ENCODE measurements around the gene BUD13. TPM values are rescaled to one million over a fixed set of nuclear protein-coding genes. Genes with fewer than 3 reads are reported as not detected.
A peak's percentile ranks its signal among the peaks of the same experiment; 100 is the strongest.

Gene BUD13
- total RNA-seq, 6 experiments from 2014 or later: 9.1 to 14.3 (median 13.2) TPM

- DNase-seq: peak; percentile 59
- Mint-ChIP-seq H3K9me3 (no peaks in the 10 kb centered on the region), H3K4me3 (peak within 1 kb of the TSS; percentile 91), H3K36me3 (ENCODE audit: low read depth) (peaks cover 27% of the 10 kb centered on the region), H3K27me3 (ENCODE audit: insufficient read depth) (peaks cover 1% of the 10 kb centered on the region; the same call in 1 of the 2 replicates), H3K27ac (peak within 1 kb of the TSS; percentile 98), H3K4me1 (ENCODE audit: low read depth) (peaks cover 53% of the 10 kb centered on the region)
- peak; percentile 21; the same call in 1 of the 2 replicates for TF ChIP-seq CTCF (IDR thresholded peaks at IDR 0.05)
Observed at GRCh38 chr11:116787786-116788486, 15.1 kb upstream of the BUD13 start, which contains the start of gene ZPR1. Gene ZPR1 (minus strand): TSS chr11:116788023. CDS start chr11:116787990, 33 bp downstream.

- Mint-ChIP-seq H3K36me3 (ENCODE audit: low read depth) (peaks cover 32% of the 10 kb centered on the region), H3K9me3 (no peaks in the 10 kb centered on the region), H3K4me3 (peak overlapping the region; percentile 91), H3K27ac (peak overlapping the region; percentile 63), H3K4me1 (ENCODE audit: low read depth) (peaks cover 53% of the 10 kb centered on the region), H3K27me3 (ENCODE audit: insufficient read depth) (peaks cover 1% of the 10 kb centered on the region; the same call in 1 of the 2 replicates)
- TF ChIP-seq CTCF (IDR thresholded peaks at IDR 0.05): no peak
- no peak for DNase-seq
Observed at GRCh38 chr11:116787436-116787785, 14.6 kb upstream of the BUD13 start.

GRCh38 chr11:116786966-116787365 lies 14.2 kb upstream of the BUD13 start:
- peak overlapping the region; percentile 91 for H3K4me3 Mint-ChIP-seq
- H3K27me3 Mint-ChIP-seq (ENCODE audit: insufficient read depth): peaks cover 1% of the 10 kb centered on the region; the same call in 1 of the 2 replicates
- TF ChIP-seq CTCF (IDR thresholded peaks at IDR 0.05): no peak
- H3K9me3 Mint-ChIP-seq: no peaks in the 10 kb centered on the region
- H3K27ac Mint-ChIP-seq: peak overlapping the region; percentile 63
- no peak for DNase-seq
- H3K4me1 Mint-ChIP-seq (ENCODE audit: low read depth): peaks cover 57% of the 10 kb centered on the region
- H3K36me3 Mint-ChIP-seq (ENCODE audit: low read depth): peaks cover 36% of the 10 kb centered on the region

- Mint-ChIP-seq H3K4me3 (peak overlapping the region; percentile 91; the same call in 1 of the 2 replicates), H3K27ac (no peak overlapping the region), H3K4me1 (ENCODE audit: low read depth) (peaks cover 57% of the 10 kb centered on the region), H3K36me3 (ENCODE audit: low read depth) (peaks cover 40% of the 10 kb centered on the region), H3K27me3 (ENCODE audit: insufficient read depth) (peaks cover 1% of the 10 kb centered on the region), H3K9me3 (no peaks in the 10 kb centered on the region)
- no peak for DNase-seq
- TF ChIP-seq CTCF (IDR thresholded peaks at IDR 0.05): no peak
Observed at GRCh38 chr11:116786326-116786725, 13.5 kb upstream of the BUD13 start.

GRCh38 chr11:116782728-116783127 lies 9.9 kb upstream of the BUD13 start:
- H3K4me1 Mint-ChIP-seq (ENCODE audit: low read depth): peaks cover 55% of the 10 kb centered on the region
- H3K9me3 Mint-ChIP-seq: no peaks in the 10 kb centered on the region
- H3K27me3 Mint-ChIP-seq (ENCODE audit: insufficient read depth): no peaks in the 10 kb centered on the region; the same call in none of the 2 replicates
- H3K36me3 Mint-ChIP-seq (ENCODE audit: low read depth): peaks cover 68% of the 10 kb centered on the region
- H3K4me3 Mint-ChIP-seq: no peak overlapping the region
- TF ChIP-seq CTCF (IDR thresholded peaks at IDR 0.05): no peak
- DNase-seq: peak; percentile 39
- H3K27ac Mint-ChIP-seq: peak overlapping the region; percentile 77
